Hepatocyte (in vitro differentiated cells): ENCODE results near the gene SPAG4. TPM values are rescaled to one million over a fixed set of nuclear protein-coding genes. Genes with fewer than 3 reads are reported as not detected.

ENCODE experiments used
- DNase-seq: peaks from one replicate; pipeline ENCODE4 v3.0.0-alpha.2; 2016; ENCODE audit warnings: low spot score
- H2AFZ ChIP-seq: fragments of 200-600 bp; sonication (generic); 2 replicates; pipeline ENCODE4 v1.6.0; 2016; ENCODE audit warnings: antibody characterized with exemption, mild to moderate bottlenecking
- H3K27ac ChIP-seq: fragments of 200-600 bp; sonication (generic); 2 replicates; pipeline ENCODE4 v1.5.1; 2016; ENCODE audit warnings: mild to moderate bottlenecking
- H3K27me3 ChIP-seq: fragments of 200-600 bp; sonication (generic); 2 replicates; pipeline ENCODE4 v1.6.1; 2016
- H3K36me3 ChIP-seq: fragments of 200-600 bp; sonication (generic); replicated peaks from 2 replicates; pipeline ENCODE4 v1.5.1; 2016; ENCODE audit warnings: low read depth; ENCODE audit not compliant: insufficient read depth
- H3K4me1 ChIP-seq: fragments of 200-600 bp; sonication (generic); 2 replicates; pipeline ENCODE4 v1.5.1; 2016; ENCODE audit warnings: mild to moderate bottlenecking, moderate library complexity; ENCODE audit not compliant: insufficient read depth
- H3K4me2 ChIP-seq: fragments of 200-600 bp; sonication (generic); 2 replicates; pipeline ENCODE4 v1.6.0; 2016
- H3K4me3 ChIP-seq: fragments of 200-600 bp; sonication (generic); 2 replicates; pipeline ENCODE4 v1.5.1; 2016; ENCODE audit warnings: mild to moderate bottlenecking
- H3K79me2 ChIP-seq: fragments of 200-600 bp; sonication (generic); 2 replicates; pipeline ENCODE4 v1.6.0; 2017; ENCODE audit warnings: mild to moderate bottlenecking
- H3K9me2 ChIP-seq: fragments of 200-600 bp; sonication (generic); replicated peaks from 2 replicates; pipeline ENCODE4 v1.6.0; 2017; ENCODE audit warnings: mild to moderate bottlenecking; ENCODE audit not compliant: insufficient read depth
- H3K9me3 ChIP-seq: fragments of 200-600 bp; sonication (generic); 2 replicates; pipeline ENCODE4 v1.5.1; 2016; ENCODE audit warnings: low read depth, mild to moderate bottlenecking
- H4K20me1 ChIP-seq: fragments of 200-600 bp; sonication (generic); 2 replicates; pipeline ENCODE4 v1.6.0; 2016; ENCODE audit warnings: mild to moderate bottlenecking; ENCODE audit not compliant: insufficient read depth, poor library complexity, severe bottlenecking
- CTCF ChIP-seq: fragments of 200-600 bp; sonication (generic); IDR thresholded peaks from 2 replicates; pipeline ENCODE4 v1.5.1; 2016; ENCODE audit warnings: antibody characterized with exemption, mild to moderate bottlenecking; ENCODE audit not compliant: poor library complexity
- EZH2 ChIP-seq: fragments of 200-600 bp; sonication (generic); IDR thresholded peaks from 2 replicates; pipeline ENCODE4 v1.6.1; 2016; ENCODE audit warnings: antibody characterized with exemption, mild to moderate bottlenecking, borderline replicate concordance
- EZH2phosphoT487 ChIP-seq: fragments of 200-600 bp; sonication (generic); IDR thresholded peaks from one replicate; pipeline ENCODE4 v1.6.1; 2018; ENCODE audit warnings: antibody characterized with exemption, mild to moderate bottlenecking, low read depth, moderate library complexity; ENCODE audit not compliant: unreplicated experiment, severe bottlenecking
- WGBS: methylation state at CpG from one replicate; pipeline ENCODE4 v1.1.6; 2016; ENCODE audit warnings: low lambda C conversion rate; ENCODE audit errors: missing lambda C conversion rate; 5-methylcytosine and 5-hydroxymethylcytosine counted together
- polyA plus RNA-seq: library from polyadenylated mRNA; unstranded; fragments of >200 nt; fragmentation: Nextera tagmentation; extraction: Ambion mirVana; gene quantifications from 2 replicates; pipeline ENCODE4 v1.2.1, GENCODE V29; 2016
- small RNA-seq: library from RNA; depleted of rRNA; stranded (forward); fragments of <200 nt; gene quantifications from one replicate; pipeline ENCODE3, GENCODE V24; 2014
- total RNA-seq: library from RNA; depleted of rRNA; stranded (reverse); fragments of >200 nt; gene quantifications from 2 replicates; pipeline ENCODE4 v1.2.3, GENCODE V29; 2014

Gene SPAG4
- total and polyA plus RNA-seq, 2 experiments from 2014 or later = 6.6 to 7.9 TPM

- Histone ChIP-seq H3K36me3 (no peaks in the 10 kb centered on the region), H3K27ac (no peak overlapping the region), H3K4me1 (peaks cover 14% of the 10 kb centered on the region), H3K4me2 (no peak overlapping the region), H4K20me1 (peaks cover 29% of the 10 kb centered on the region), H3K27me3 (no peaks in the 10 kb centered on the region), H2AFZ (no peak overlapping the region), H3K4me3 (no peak overlapping the region), H3K9me3 (no peaks in the 10 kb centered on the region), H3K9me2 (no peaks in the 10 kb centered on the region), H3K79me2 (peaks cover 37% of the 10 kb centered on the region)
- no peak for DNase-seq
- no peak for TF ChIP-seq EZH2
- TF ChIP-seq EZH2phosphoT487 = no peak
- TF ChIP-seq CTCF = no peak
- 99% methylated on average over 17 of the region's 17 CpGs for WGBS
These were observed 50.3 kb downstream of the SPAG4 start for GRCh38 chr20:35665949-35666288.

GRCh38 chr20:35669221-35669620 lies 53.6 kb downstream of the SPAG4 start:
- WGBS = 95% methylated on average over 5 of the region's 5 CpGs

GRCh38 chr20:35669681-35670080 lies 54.1 kb downstream of the SPAG4 start:
- H2AFZ ChIP-seq = no peak overlapping the region
- H3K9me3 ChIP-seq = no peaks in the 10 kb centered on the region
- WGBS = 80% methylated on average over 1 of the region's 1 CpG
- no peaks in the 10 kb centered on the region for H3K9me2 ChIP-seq
- H3K4me2 ChIP-seq = no peak overlapping the region
- no peaks in the 10 kb centered on the region for H3K27me3 ChIP-seq
- no peaks in the 10 kb centered on the region for H3K4me1 ChIP-seq
- H3K36me3 ChIP-seq = no peaks in the 10 kb centered on the region
- H4K20me1 ChIP-seq = no peaks in the 10 kb centered on the region
- TF ChIP-seq EZH2 (no peak), EZH2phosphoT487 (no peak), CTCF (no peak)
- no peak for DNase-seq
- H3K79me2 ChIP-seq = no peaks in the 10 kb centered on the region
- no peak overlapping the region for H3K4me3 ChIP-seq
- no peak overlapping the region for H3K27ac ChIP-seq

More at GRCh38 chr20:35669221-35669620, 53.6 kb downstream of the SPAG4 start:
- Histone ChIP-seq H3K27ac (no peak overlapping the region), H3K9me2 (no peaks in the 10 kb centered on the region), H4K20me1 (no peaks in the 10 kb centered on the region), H3K4me2 (no peak overlapping the region), H3K79me2 (peaks cover 4% of the 10 kb centered on the region), H3K4me1 (no peaks in the 10 kb centered on the region), H3K4me3 (no peak overlapping the region), H3K27me3 (no peaks in the 10 kb centered on the region), H3K36me3 (no peaks in the 10 kb centered on the region), H3K9me3 (no peaks in the 10 kb centered on the region), H2AFZ (no peak overlapping the region)
- TF ChIP-seq EZH2phosphoT487 (no peak), CTCF (no peak), EZH2 (no peak)
- no peak for DNase-seq

Small RNA genes lying within 50 kb of the gene (small RNA-seq; reads per million reads assigned to genes)
- gene RNU6-759P (not detected), gene RPL37P1 (not detected)

Other genes with a start within 250 kb of the SPAG4 start
- 28.2 and 31.8 TPM in 2 replicates for gene UQCC1, start 203.9 kb upstream of the SPAG4 start, total RNA-seq
- gene UQCC1, start 203.9 kb upstream of the SPAG4 start, polyA plus RNA-seq = 33.1 and 38.8 TPM in 2 replicates
- 1.0 and 1.6 TPM in 2 replicates for gene GDF5, start 177.6 kb upstream of the SPAG4 start, total RNA-seq
- gene GDF5, start 177.6 kb upstream of the SPAG4 start, polyA plus RNA-seq = 2.0 and 2.7 TPM in 2 replicates
- 9.6 and 12.4 TPM in 2 replicates for gene CEP250, start 160.2 kb upstream of the SPAG4 start, total RNA-seq
- gene CEP250, start 160.2 kb upstream of the SPAG4 start, polyA plus RNA-seq = 18.5 and 23.4 TPM in 2 replicates
- gene C20orf173, start 86.2 kb upstream of the SPAG4 start, total RNA-seq = not detected in 2 replicates
- not detected in 2 replicates for gene C20orf173, start 86.2 kb upstream of the SPAG4 start, polyA plus RNA-seq
- 369 and 375 TPM in 2 replicates for gene ERGIC3, start 73.8 kb upstream of the SPAG4 start, total RNA-seq
- gene ERGIC3, start 73.8 kb upstream of the SPAG4 start, polyA plus RNA-seq = 298 and 309 TPM in 2 replicates
- gene CPNE1, start 49.1 kb downstream of the SPAG4 start, total RNA-seq = 66.9 and 68.9 TPM in 2 replicates
- 91.1 and 93.4 TPM in 2 replicates for gene CPNE1, start 49.1 kb downstream of the SPAG4 start, polyA plus RNA-seq
- 53.7 and 57.3 TPM in 2 replicates for gene RBM12, start 49.1 kb downstream of the SPAG4 start, total RNA-seq
- gene RBM12, start 49.1 kb downstream of the SPAG4 start, polyA plus RNA-seq = 20.6 and 22.5 TPM in 2 replicates
- 48.5 and 49.0 TPM in 2 replicates for gene NFS1, start 83.5 kb downstream of the SPAG4 start, total RNA-seq
- gene NFS1, start 83.5 kb downstream of the SPAG4 start, polyA plus RNA-seq = 30.2 and 38.1 TPM in 2 replicates
- 285 and 383 TPM in 2 replicates for gene ROMO1, start 83.6 kb downstream of the SPAG4 start, total RNA-seq
- 629 and 634 TPM in 2 replicates for gene ROMO1, start 83.6 kb downstream of the SPAG4 start, polyA plus RNA-seq
- gene RBM39, start 126.4 kb downstream of the SPAG4 start, total RNA-seq = 334 and 423 TPM in 2 replicates
- 200 and 260 TPM in 2 replicates for gene RBM39, start 126.4 kb downstream of the SPAG4 start, polyA plus RNA-seq
- 18.8 and 24.0 TPM in 2 replicates for gene PHF20, start 156.2 kb downstream of the SPAG4 start, total RNA-seq
- gene PHF20, start 156.2 kb downstream of the SPAG4 start, polyA plus RNA-seq = 24.0 and 24.2 TPM in 2 replicates